Raji (cell line): Measurements from ENCODE around the gene BRINP1.

ENCODE experiments used
- POLR2A ChIP-seq: IDR thresholded peaks from 2 replicates; pipeline ENCODE4 v1.6.1; 2011; ENCODE audit warnings: low read depth, low read length, control low read depth; ENCODE audit not compliant: insufficient read depth

Gene BRINP1

DNA sequence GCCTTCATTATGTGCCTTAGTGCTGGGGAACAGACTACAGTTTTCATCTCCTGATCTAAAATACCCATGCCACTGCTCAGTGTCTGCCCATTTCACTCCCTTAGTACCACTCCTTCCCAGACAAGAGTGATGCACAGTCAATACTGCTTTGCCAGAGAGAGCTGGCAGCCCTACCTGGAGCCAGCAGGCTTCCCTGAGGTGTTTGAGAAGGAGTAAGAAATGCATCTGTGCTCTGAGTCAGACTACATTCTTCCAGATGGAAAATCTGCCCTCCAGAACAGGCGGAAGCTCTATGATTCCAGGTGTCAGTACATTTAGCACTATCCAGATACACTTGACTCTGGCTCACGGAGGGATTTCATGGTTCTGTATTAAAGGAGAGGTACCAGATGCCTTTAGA lies 209.8 kb downstream of the BRINP1 start:
- no peak for TF ChIP-seq POLR2A

DNA sequence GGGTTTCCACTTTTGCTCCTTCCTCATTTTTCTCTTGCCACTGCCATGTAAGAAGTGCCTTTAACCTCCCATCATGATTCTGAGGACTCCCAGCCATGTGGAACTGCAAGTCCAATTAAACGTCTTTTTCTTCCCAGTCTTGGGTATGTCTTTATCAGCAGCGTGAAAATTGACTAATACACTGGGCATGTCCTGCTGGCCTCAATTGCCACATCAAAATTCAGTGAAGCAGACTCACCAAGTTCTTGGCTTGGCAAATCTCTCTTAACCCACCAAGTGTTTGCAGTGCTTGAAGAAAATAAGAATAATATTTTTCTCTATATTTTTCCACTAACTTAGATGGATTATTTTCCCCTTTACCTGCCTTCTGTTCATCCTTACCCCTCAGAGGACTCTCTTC lies 212.0 kb downstream of the BRINP1 start:
- no peak for TF ChIP-seq POLR2A

DNA sequence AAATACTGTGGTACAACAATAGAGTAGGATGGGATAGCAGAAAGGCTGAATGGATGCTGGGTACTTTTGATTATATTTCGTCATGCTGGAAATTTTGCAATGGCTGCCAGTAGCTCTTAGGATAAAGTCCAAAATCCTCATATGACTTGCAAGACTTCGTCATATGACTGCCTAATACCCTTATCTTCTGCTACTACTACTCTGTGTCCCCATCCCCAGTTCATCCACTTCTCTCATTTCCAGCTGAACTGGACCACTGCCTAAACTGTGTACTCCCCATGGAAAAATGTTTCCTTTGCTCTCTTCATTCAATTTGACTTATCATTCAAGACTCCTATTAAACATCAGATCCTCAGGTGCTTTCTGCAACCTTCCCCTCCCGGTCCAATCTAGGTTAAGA lies 212.9 kb downstream of the BRINP1 start:
- TF ChIP-seq POLR2A = no peak

DNA sequence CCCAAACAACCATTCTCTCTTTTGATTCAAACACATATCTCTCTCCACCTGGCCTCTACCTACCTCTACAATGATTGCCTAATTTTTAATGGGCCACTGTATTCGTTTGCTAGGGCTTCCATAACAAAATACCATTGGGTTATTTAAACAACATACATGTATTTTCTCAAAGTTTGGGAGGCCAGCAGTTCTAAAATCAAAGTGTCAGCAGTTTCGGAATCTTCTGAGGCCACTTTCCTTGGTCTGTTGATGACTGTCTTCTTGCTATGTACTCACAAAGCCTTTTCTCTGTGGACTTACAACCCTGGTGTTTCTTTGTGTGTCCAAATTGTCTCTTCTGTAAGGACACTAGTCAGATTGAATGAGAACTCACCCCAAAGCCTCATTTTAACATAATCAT lies 214.7 kb downstream of the BRINP1 start:
- TF ChIP-seq POLR2A = no peak

DNA sequence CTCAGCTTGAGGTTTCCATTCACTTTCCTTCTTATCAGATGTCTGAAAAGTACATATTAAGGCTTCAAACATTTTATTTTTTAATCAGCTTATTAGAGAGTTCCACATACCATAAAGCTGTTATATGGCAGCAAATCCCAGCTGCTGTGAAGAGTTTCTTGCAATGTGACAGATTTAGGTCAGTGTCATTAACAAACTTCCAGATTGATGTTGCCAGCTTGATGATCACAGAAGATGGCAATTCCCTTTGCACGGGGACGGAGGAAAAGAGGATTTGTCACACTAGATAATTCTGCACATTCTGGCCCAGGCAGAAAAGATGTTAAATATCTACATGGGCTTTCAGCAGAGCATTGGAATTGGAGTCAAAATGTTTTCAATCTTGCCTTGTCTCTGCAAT lies 215.8 kb downstream of the BRINP1 start:
- TF ChIP-seq POLR2A = no peak

DNA sequence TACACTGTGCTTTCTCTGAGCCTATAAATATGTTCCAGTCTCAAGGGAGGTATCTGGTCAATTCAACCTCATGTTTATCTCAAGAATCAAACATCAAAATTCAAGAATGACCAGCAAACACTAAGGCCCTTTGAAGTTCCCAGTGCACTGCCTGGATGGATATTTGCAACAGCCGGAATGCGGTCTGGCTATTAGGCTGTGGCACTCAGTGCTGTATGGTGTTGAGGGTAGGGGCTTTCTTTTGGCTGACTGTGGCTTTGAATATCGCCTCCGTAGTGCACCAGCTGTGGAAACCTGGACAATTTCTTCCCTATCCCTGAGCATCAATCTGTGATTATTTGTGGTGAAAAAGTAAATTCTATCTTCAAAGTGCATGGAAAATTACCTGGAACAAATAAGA lies 220.4 kb downstream of the BRINP1 start:
- TF ChIP-seq POLR2A = no peak

DNA sequence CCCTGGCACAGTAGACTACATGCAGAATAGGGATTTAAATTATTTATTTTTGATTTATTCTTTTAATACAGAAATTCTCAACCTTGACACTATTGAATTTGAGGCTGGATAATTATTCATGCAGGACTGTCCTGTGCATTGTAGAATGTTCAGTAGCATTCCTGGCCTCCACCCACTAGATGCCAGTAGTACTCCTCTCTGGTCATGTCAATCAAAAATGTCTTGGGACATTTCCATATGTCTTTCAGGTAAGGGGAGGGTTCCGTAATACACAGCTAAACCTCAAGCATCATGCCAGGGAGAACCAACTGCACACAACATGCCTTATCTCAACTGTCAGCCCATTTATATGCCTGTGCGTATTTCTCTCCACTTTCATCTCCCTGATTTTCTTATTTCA lies 231.8 kb downstream of the BRINP1 start:
- TF ChIP-seq POLR2A = no peak

DNA sequence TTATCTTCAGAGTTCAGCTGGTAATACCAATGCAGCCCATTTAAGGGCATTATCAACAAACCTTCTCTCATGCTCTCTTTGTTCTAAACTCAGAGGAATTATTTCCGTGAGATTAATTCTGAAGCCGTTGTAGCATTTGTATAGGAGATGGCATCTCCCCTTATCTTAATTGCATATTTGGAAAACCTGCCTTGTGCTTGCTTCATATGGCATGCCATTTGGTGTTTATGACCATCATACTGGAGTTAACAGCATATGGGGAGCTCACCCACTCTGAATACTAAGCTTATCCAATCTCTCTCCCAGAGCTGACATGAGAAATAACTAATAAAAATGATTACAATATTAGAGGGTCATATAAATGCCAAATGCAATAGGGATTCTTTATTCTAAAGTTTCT lies 243.2 kb downstream of the BRINP1 start:
- TF ChIP-seq POLR2A = no peak

DNA sequence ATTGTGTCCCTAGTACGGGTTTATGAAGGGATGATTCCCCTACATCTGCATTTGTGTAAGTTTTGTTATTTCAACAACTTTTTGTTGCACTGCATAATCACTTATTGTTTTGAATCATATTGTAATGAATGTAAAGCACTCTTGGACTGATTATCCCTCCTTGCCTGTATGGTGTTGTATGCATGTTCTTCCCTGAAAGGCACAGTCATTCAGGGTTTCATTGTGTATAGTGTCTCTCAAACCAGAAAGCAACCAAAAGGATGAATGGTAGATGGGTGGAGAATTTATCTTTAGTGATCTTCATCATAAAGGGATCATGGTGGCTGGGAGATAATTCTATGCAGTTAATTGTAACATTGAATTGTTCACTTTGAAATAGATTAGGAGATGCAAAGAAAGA lies 247.3 kb downstream of the BRINP1 start:
- TF ChIP-seq POLR2A = no peak

DNA sequence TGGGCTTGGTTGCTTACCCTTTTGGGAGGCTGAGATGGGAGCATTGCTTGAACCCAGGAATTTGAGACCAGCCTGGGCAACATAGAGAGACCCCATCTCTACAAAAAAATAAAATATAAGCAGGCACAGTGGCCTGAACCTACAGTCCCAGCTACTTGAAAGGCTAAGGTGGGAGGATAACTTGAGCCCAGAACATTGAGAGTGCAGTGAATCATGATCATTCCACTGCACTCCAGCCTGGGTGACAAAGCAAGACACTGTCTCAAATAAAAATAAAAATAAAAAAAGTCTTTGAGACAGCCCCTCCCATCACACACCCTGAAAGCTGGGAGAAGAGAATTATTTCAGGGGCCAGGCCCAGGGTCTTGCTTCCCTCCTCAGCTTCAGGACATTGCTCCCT lies 251.8 kb downstream of the BRINP1 start:
- TF ChIP-seq POLR2A = no peak
